Urinary bladder (tissue), 4 donors: ENCODE data around the gene XRRA1. TPM values are rescaled to one million over a fixed set of nuclear protein-coding genes. Genes with fewer than 3 reads are reported as not detected.

Experiments used
- DNase-seq: peaks from one replicate; pipeline ENCODE4 v3.0.0-alpha.2; 2015; ENCODE audit errors: extremely low spot score
- H3K27ac ChIP-seq: one replicate; pipeline ENCODE4 v1.5.1; 2013; ENCODE audit warnings: low read depth, mild to moderate bottlenecking, moderate library complexity
- H3K36me3 ChIP-seq: one replicate; pipeline ENCODE4 v1.6.1; 2013; ENCODE audit warnings: mild to moderate bottlenecking, moderate library complexity; ENCODE audit not compliant: insufficient read depth
- H3K4me1 ChIP-seq: one replicate; pipeline ENCODE4 v1.6.1; 2013; ENCODE audit warnings: mild to moderate bottlenecking, moderate library complexity; ENCODE audit not compliant: insufficient read depth
- H3K4me3 ChIP-seq: one replicate; pipeline ENCODE4 v1.5.1; 2013; ENCODE audit warnings: low read depth, low read length
- WGBS: extraction: QIAGEN DNeasy Blood & Tissue Kit; methylation state at CpG from one replicate; pipeline ENCODE4 v1.1.7; 2013; 5-methylcytosine and 5-hydroxymethylcytosine counted together
- polyA plus RNA-seq: library from polyadenylated mRNA; stranded (reverse); fragments of 200-250 nt; gene quantifications from one replicate; pipeline ENCODE4 v1.2.3, GENCODE V29; 2013
- total RNA-seq: library from RNA; depleted of rRNA; stranded (reverse); fragments of >200 nt; gene quantifications from one replicate; pipeline ENCODE4 v1.2.3, GENCODE V29; 2014
- donor health status: healthy with polysubstance abuse.
- donor health status: healthy.

The XRRA1 gene
- total and polyA plus RNA-seq, 2 donors = 11.6 to 35.6 TPM

DNA sequence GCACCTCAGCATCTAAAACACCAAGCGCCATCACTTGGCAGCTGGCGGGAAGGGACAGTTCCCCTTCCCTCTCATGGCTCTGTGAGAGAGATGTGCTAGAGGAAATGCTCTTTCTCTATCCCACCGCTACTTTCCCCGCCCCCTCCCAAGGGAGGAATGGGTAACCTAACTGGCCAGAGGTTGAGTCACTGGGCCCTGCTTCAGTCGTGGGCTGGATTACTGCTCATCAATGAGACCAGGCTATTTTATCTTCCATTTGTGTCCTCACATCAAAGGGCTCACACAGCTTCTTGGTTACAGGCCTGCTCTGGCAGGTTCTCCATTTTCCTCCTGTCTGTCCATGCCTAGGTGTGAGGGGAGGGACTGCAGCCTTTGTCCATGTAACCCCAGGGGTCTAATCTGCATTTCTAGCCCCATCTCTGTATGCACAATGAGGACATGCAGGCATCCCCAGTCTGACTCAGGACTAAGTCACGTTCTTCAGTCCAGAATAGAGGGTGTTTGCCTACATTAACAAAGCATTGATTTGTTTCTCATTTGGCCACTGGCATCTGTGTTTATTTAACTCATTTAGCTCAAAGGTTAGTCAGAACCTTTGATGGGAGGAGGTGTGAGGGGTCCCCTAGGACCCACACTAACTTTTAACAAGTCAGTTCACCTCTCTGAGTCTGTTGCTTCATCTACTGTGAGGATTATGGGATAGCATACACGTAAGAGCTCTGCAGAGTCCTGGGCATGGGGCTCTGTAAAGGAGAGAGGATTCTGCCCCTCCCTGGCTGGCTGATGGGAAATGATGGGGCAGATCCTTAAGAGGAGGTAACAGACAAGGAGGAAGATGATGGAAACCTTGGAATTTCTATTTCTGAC, 99.1 kb downstream of the XRRA1 start:
- Histone ChIP-seq H3K27ac (no peak overlapping the region), H3K36me3 (no peaks in the 10 kb centered on the region), H3K4me3 (no peak overlapping the region), H3K4me1 (no peaks in the 10 kb centered on the region)
- no peak for DNase-seq
- WGBS = 74% methylated on average over 7 of the region's 7 CpGs

DNA sequence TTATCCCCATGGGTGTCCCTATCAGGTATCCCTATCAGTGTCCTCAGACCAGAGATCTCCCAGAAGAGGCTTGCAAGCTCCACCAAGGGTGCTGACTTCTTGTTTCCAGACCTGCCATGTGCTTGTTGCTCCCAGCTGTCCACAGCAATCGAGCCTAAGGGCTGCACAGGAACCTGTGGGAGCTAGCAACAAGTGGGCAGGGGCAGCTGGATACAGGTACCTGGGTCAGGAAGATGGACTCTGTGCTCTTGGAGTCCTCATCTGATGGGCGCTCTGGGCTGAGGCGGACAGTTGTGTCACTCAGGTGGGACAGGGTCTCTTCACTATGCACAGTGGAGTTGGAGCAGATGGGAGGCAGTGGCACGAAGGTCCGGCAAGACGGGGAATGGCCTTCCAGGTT, 101.0 kb downstream of the XRRA1 start:
- H3K36me3 ChIP-seq = no peaks in the 10 kb centered on the region
- no peak overlapping the region for H3K4me3 ChIP-seq
- H3K27ac ChIP-seq = no peak overlapping the region
- DNase-seq = no peak
- 98% methylated on average over 6 of the region's 6 CpGs for WGBS
- no peaks in the 10 kb centered on the region for H3K4me1 ChIP-seq

- no peaks in the 10 kb centered on the region for H3K36me3 ChIP-seq
- no peak overlapping the region for H3K4me3 ChIP-seq
- no peak overlapping the region for H3K27ac ChIP-seq
- WGBS = 100% methylated on average over 1 of the region's 1 CpG
- DNase-seq = no peak
- H3K4me1 ChIP-seq = no peaks in the 10 kb centered on the region
Measured at GRCh38 chr11:74847395-74847794, 101.5 kb downstream of the XRRA1 start.

DNA sequence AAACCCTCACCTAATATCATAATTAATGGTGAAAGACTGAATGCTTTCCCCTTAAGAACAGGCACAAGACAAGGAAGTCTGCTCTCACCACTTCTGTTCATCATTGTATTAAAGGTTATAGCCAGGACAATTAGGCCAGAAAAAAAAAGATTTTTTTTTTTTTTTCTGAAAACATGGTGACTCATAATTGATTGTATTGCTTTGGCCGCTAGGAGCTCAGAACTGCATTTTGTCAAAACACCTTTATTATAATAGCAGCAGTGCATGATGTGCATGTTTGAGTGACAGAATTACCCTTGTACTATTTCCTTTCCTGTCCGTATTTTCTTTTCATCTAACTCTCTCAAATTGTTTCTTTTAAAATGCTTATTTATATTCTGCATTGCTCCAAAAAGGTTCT, 102.1 kb downstream of the XRRA1 start:
- 89% methylated on average over 2 of the region's 2 CpGs for WGBS
- Histone ChIP-seq H3K4me3 (no peak overlapping the region), H3K27ac (no peak overlapping the region), H3K4me1 (no peaks in the 10 kb centered on the region), H3K36me3 (no peaks in the 10 kb centered on the region)
- no peak for DNase-seq

GRCh38 chr11:74845978-74846517, 102.8 kb downstream of the XRRA1 start:
- 95% methylated on average over 5 of the region's 5 CpGs for WGBS
- no peak for DNase-seq
- no peaks in the 10 kb centered on the region for H3K36me3 ChIP-seq
- H3K4me1 ChIP-seq = no peaks in the 10 kb centered on the region
- H3K4me3 ChIP-seq = no peak overlapping the region
- H3K27ac ChIP-seq = no peak overlapping the region

DNA sequence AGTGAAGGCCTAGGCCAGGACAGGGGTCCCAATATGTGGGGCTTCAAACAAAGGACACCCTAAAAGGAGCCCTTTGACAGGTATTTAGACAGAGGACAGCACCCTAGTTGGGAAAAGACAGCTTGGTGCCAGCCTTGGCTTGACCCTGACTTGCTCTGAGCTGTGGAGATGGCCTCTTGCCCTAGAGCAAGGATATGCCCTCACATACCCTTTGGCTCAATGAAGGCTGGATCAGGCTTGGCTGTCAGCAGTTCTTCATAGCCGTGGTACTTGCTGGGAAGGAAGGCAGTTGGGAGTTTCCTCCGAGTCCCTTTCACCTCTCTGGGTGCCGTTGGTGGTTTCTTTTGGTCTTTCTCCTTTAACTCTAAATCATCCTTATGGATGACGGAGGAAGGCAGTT, 104.0 kb downstream of the XRRA1 start:
- 91% methylated on average over 4 of the region's 4 CpGs for WGBS
- H3K4me1 ChIP-seq = no peaks in the 10 kb centered on the region
- no peak overlapping the region for H3K27ac ChIP-seq
- H3K4me3 ChIP-seq = no peak overlapping the region
- H3K36me3 ChIP-seq = no peaks in the 10 kb centered on the region
- no peak for DNase-seq

- H3K27ac ChIP-seq = no peak overlapping the region
- DNase-seq = no peak
- H3K36me3 ChIP-seq = no peaks in the 10 kb centered on the region
- 93% methylated on average over 3 of the region's 3 CpGs for WGBS
- H3K4me3 ChIP-seq = no peak overlapping the region
- H3K4me1 ChIP-seq = no peaks in the 10 kb centered on the region
Measured at GRCh38 chr11:74844072-74844471, 104.8 kb downstream of the XRRA1 start.

GRCh38 chr11:74842967-74843366, 105.9 kb downstream of the XRRA1 start:
- H3K27ac ChIP-seq = no peak overlapping the region
- 97% methylated on average over 13 of the region's 13 CpGs for whole genome bisulfite sequencing
- no peak for DNase-seq
- no peaks in the 10 kb centered on the region for H3K4me1 ChIP-seq
- no peak overlapping the region for H3K4me3 ChIP-seq
- H3K36me3 ChIP-seq = peaks cover 2% of the 10 kb centered on the region

DNA sequence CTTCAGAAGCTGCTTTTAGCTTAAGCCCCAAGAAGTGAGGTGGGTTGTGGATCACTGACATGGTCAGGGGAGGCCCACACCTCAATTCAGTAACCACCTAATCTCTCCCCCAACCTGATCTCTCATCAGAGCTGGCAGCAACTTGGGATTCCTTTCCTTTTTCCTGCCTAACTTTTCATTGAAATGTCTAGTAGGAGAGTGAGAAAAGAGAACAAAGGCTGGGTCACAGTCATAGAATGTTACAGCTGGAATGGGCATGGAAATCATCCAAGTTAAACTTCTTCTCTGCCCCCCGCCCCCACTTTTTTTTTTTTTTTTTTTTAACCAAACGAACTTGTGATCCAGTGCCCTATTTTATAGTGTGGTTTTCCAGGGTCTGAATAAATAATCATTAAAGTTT, 108.4 kb downstream of the XRRA1 start:
- no peak overlapping the region for H3K4me3 ChIP-seq
- H3K4me1 ChIP-seq = no peaks in the 10 kb centered on the region
- H3K27ac ChIP-seq = no peak overlapping the region
- no peak for DNase-seq
- 67% methylated on average over 2 of the region's 2 CpGs for WGBS
- H3K36me3 ChIP-seq = peaks cover 2% of the 10 kb centered on the region

GRCh38 chr11:74839971-74840370, 108.9 kb downstream of the XRRA1 start:
- no peak overlapping the region for H3K4me3 ChIP-seq
- no peak for DNase-seq
- 77% methylated on average over 2 of the region's 2 CpGs for WGBS
- no peaks in the 10 kb centered on the region for H3K4me1 ChIP-seq
- H3K27ac ChIP-seq = no peak overlapping the region
- peaks cover 3% of the 10 kb centered on the region for H3K36me3 ChIP-seq

DNA sequence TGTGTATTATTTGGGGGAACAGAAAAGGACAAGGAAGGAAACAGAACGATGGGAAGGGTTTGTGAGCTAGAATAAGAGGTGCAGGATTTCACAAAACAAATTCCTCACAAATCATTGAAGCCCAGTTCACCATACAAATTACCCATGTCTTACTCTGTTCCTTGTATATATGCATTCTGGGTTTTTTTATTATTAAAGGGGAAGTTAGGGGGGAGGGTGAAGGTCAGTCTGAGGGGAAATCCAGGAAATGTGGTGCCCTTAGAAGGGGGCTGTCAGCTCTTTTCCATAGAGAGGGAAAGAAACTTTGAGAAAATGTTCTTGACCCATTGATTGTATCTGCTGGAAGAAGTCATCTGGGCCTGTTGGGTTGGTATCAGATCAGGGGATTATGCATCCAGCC, 109.4 kb downstream of the XRRA1 start:
- DNase-seq = no peak
- 82% methylated on average over 1 of the region's 1 CpG for WGBS
- Histone ChIP-seq H3K4me1 (no peaks in the 10 kb centered on the region), H3K36me3 (peaks cover 5% of the 10 kb centered on the region), H3K27ac (no peak overlapping the region), H3K4me3 (no peak overlapping the region)

- Histone ChIP-seq H3K4me3 (no peak overlapping the region), H3K27ac (no peak overlapping the region), H3K4me1 (no peaks in the 10 kb centered on the region), H3K36me3 (peaks cover 7% of the 10 kb centered on the region)
- DNase-seq = no peak
- 99% methylated on average over 1 of the region's 1 CpG for WGBS
Measured at GRCh38 chr11:74838188-74838587, 110.7 kb downstream of the XRRA1 start.

DNA sequence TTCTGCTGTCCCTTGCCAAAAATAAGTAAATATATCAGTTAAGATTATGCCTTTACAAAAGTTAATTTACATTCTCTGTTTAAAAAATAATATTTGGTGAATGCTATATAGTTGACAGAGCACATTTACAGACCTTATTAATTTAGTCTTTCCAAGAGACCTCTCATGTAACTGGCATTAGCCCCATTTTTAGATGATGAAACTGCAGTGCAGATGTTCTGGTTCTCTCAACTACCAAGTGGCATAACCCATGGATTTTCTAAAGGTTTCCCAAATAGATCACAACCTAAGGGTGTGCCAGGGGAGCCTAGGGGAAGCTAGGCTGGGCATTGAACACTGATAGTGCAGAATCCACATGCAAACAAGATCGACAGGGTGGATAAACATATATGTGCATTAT, 111.7 kb downstream of the XRRA1 start:
- peaks cover 7% of the 10 kb centered on the region for H3K36me3 ChIP-seq
- DNase-seq = no peak
- no peaks in the 10 kb centered on the region for H3K4me1 ChIP-seq
- 89% methylated on average over 1 of the region's 1 CpG for WGBS
- H3K27ac ChIP-seq = no peak overlapping the region
- no peak overlapping the region for H3K4me3 ChIP-seq

DNA sequence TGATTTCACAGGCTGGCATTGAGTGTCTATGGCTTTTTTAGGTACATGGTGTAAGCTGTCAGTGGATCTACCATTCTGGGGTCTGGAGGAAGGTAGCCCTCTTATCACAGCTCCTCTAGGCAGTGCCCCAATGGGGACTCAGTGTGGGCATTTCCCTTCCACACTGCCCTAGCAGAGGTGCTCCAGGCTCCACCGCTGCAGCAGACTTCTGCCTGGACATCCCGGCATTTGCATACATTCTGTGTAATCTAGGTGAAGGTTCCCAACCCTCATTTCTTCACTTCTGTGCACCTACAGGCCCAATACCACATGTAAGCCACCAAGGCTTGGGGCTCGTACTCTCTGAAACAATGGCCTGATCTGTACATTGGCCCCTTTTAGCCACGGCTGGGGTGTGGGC, 122.0 kb downstream of the XRRA1 start:
- Histone ChIP-seq H3K4me3 (no peak overlapping the region), H3K36me3 (no peaks in the 10 kb centered on the region), H3K27ac (no peak overlapping the region), H3K4me1 (no peaks in the 10 kb centered on the region)
- DNase-seq = no peak
- over 99% methylated on average over 4 of the region's 4 CpGs for WGBS
